CD14-positive monocyte (primary cell): ENCODE results near the gene CRIM1. TPM values are rescaled to one million over a fixed set of nuclear protein-coding genes. Genes with fewer than 3 reads are reported as not detected.

Source experiments
- DNase-seq, 3 donors: peaks; one replicate each; pipeline ENCODE4 v3.0.0-alpha.2; 2011 to 2022
- H2AFZ ChIP-seq: 2 replicates; pipeline ENCODE4 v1.6.0; 2012; ENCODE audit warnings: mild to moderate bottlenecking, low read depth, low read length, inconsistent platforms; ENCODE audit not compliant: insufficient read depth, poor library complexity, severe bottlenecking
- H3K27ac ChIP-seq, 2 donors: 1 replicate in 1 of 2; 2 replicates in 1 of 2; pipeline ENCODE4 v1.5.1; 2012 to 2013; ENCODE audit warnings: low read length in 2 of 2, control low read depth in 1 of 2, inconsistent platforms in 1 of 2, low read depth in 1 of 2, mild to moderate bottlenecking in 1 of 2
- H3K27me3 ChIP-seq, 2 donors: one replicate each; pipeline versions ENCODE4 v1.6.0 to v1.6.1; 2011 to 2013; ENCODE audit warnings: low read length in 2 of 2; ENCODE audit not compliant: control insufficient read depth in 2 of 2, insufficient read depth in 2 of 2
- H3K36me3 ChIP-seq, 2 donors: replicated peaks in 1 of 2; 1 replicate in 1 of 2; 2 replicates in 1 of 2; pipeline versions ENCODE4 v1.5.1 to v1.6.1; 2012 to 2013; ENCODE audit warnings: low read length in 2 of 2, control low read depth in 1 of 2, inconsistent platforms in 1 of 2, mild to moderate bottlenecking in 1 of 2; ENCODE audit not compliant: insufficient read depth in 2 of 2, control insufficient read depth in 1 of 2
- H3K4me1 ChIP-seq, 2 donors: 1 replicate in 1 of 2; 2 replicates in 1 of 2; pipeline versions ENCODE4 v1.5.1 to v1.6.1; 2012 to 2013; ENCODE audit warnings: low read length in 2 of 2, control low read depth in 1 of 2, inconsistent platforms in 1 of 2, mild to moderate bottlenecking in 1 of 2, moderate library complexity in 1 of 2; ENCODE audit not compliant: insufficient read depth in 2 of 2, control insufficient read depth in 1 of 2
- H3K4me2 ChIP-seq: replicated peaks from 2 replicates; pipeline ENCODE3; 2012; ENCODE audit warnings: low read length, moderate library complexity, mild to moderate bottlenecking; ENCODE audit not compliant: poor library complexity, severe bottlenecking; ENCODE audit errors: extremely low read depth
- H3K4me3 ChIP-seq, 3 experiments: fragments of 200-600 bp in 1 of 3; sonication (generic) in 1 of 3; replicated peaks in 1 of 3; 1 replicate in 2 of 3; 2 replicates in 1 of 3; pipeline ENCODE4 v1.5.1; 2011 to 2013; ENCODE audit warnings: low read length in 3 of 3, mild to moderate bottlenecking in 3 of 3, control low read depth in 2 of 3, low read depth in 2 of 3, inconsistent platforms in 1 of 3, moderate library complexity in 1 of 3
- H3K79me2 ChIP-seq: 2 replicates; pipeline ENCODE4 v1.6.0; 2012; ENCODE audit warnings: mild to moderate bottlenecking, control low read depth, inconsistent platforms, low read length, moderate library complexity; ENCODE audit not compliant: insufficient read depth
- H3K9ac ChIP-seq: 2 replicates; pipeline ENCODE4 v1.6.0; 2017; ENCODE audit warnings: low read length, mild to moderate bottlenecking; ENCODE audit not compliant: insufficient read depth, poor library complexity, severe bottlenecking
- H3K9me3 ChIP-seq, 2 donors: replicated peaks in 1 of 2; 1 replicate in 1 of 2; 2 replicates in 1 of 2; pipeline versions ENCODE4 v1.5.1 to v1.6.1; 2012 to 2013; ENCODE audit warnings: low read length in 2 of 2, control low read depth in 1 of 2; ENCODE audit not compliant: control insufficient read depth in 1 of 2, insufficient read depth in 1 of 2
- H4K20me1 ChIP-seq: 2 replicates; pipeline ENCODE4 v1.6.0; 2012; ENCODE audit warnings: mild to moderate bottlenecking, low read length, control low read depth, moderate library complexity; ENCODE audit not compliant: insufficient read depth
- H3K27ac Mint-ChIP-seq, 7 donors: one replicate each; pipeline ENCODE4 v1.8.0; 2020; ENCODE audit warnings: mild to moderate bottlenecking in 7 of 7, mixed read lengths in 7 of 7, moderate library complexity in 6 of 7, inconsistent platforms in 2 of 7
- H3K27me3 Mint-ChIP-seq, 3 donors: one replicate each; pipeline ENCODE4 v1.8.0; 2021 to 2022; ENCODE audit warnings: low read depth in 3 of 3, mild to moderate bottlenecking in 3 of 3, mixed read lengths in 3 of 3, moderate library complexity in 3 of 3, inconsistent platforms in 1 of 3
- H3K36me3 Mint-ChIP-seq, 2 donors: one replicate each; pipeline ENCODE4 v1.8.0; 2020; ENCODE audit warnings: mixed read lengths in 2 of 2, inconsistent platforms in 1 of 2, mild to moderate bottlenecking in 1 of 2
- H3K4me1 Mint-ChIP-seq: one replicate; pipeline ENCODE4 v1.8.0; 2020; ENCODE audit warnings: mild to moderate bottlenecking, mixed read lengths
- H3K4me3 Mint-ChIP-seq, 2 donors: one replicate each; pipeline ENCODE4 v1.8.0; 2020; ENCODE audit warnings: mild to moderate bottlenecking in 2 of 2, mixed read lengths in 2 of 2, moderate library complexity in 1 of 2
- H3K9me3 Mint-ChIP-seq, 7 donors: one replicate each; pipeline ENCODE4 v1.8.0; 2020 to 2022; ENCODE audit warnings: mixed read lengths in 7 of 7, mild to moderate bottlenecking in 6 of 7, moderate library complexity in 6 of 7, inconsistent platforms in 2 of 7
- CTCF ChIP-seq: fragments of 200-600 bp; IDR thresholded peaks from one replicate; pipeline ENCODE4 v1.8.0; 2022; ENCODE audit warnings: antibody characterized with exemption, mild to moderate bottlenecking
- WGBS: methylation state at CpG from one replicate; pipeline ENCODE4 v1.1.5; 2013; ENCODE audit warnings: missing lambda C conversion rate; ENCODE audit not compliant: insufficient coverage; 5-methylcytosine and 5-hydroxymethylcytosine counted together
- intact Hi-C, 2 donors: fragments of 100-400 bp; cut with micrococcal nuclease; formaldehyde crosslinking; loops; one replicate each; pipeline versions ENCODE4 v1.15.0 to v1.15.1; 2023
- polyA plus RNA-seq, 3 donors: library from polyadenylated mRNA; depleted of rRNA in 1 of 3; unstranded in 2 of 3; stranded (reverse) in 1 of 3; fragments of 300-500 nt in 2 of 3; fragments of >200 nt in 1 of 3; fragmentation: Illumina TruSeq in 2 of 3; gene quantifications; 1 replicate in 2 of 3; 2 replicates in 1 of 3; pipeline ENCODE4 v1.2.3, GENCODE V29; 2012 to 2021

CRIM1 gene
- polyA plus RNA-seq, 3 donors = 0.08 to 0.27 TPM; not detected in 1

GRCh38 chr2:36485521-36485920 is 129.9 kb downstream of the CRIM1 start:
- intact Hi-C loops = no loop called here
- H3K4me1 Mint-ChIP-seq = no peaks in the 10 kb centered on the region
- Histone ChIP-seq H3K9ac (no peak overlapping the region), H2AFZ (no peak overlapping the region), H3K4me2 (no peak overlapping the region), H3K4me3 (no peak overlapping the region), H3K27ac (no peak overlapping the region), H3K9me3 (no peaks in the 10 kb centered on the region), H3K79me2 (no peaks in the 10 kb centered on the region), H3K27me3 (no peaks in the 10 kb centered on the region), H4K20me1 (no peaks in the 10 kb centered on the region), H3K4me1 (no peaks in the 10 kb centered on the region), H3K36me3 (no peaks in the 10 kb centered on the region)
- H3K4me3 Mint-ChIP-seq = no peak overlapping the region
- WGBS = 100% methylated on average over 1 of the region's 4 CpGs
- DNase-seq = no peak
- no peak for TF ChIP-seq CTCF
- no peak overlapping the region for H3K27ac Mint-ChIP-seq
- no peaks in the 10 kb centered on the region for H3K27me3 Mint-ChIP-seq
- peaks cover 0 to 2% (median 0%) of the 10 kb centered on the region in 7 donors for H3K9me3 Mint-ChIP-seq
- H3K36me3 Mint-ChIP-seq = no peaks in the 10 kb centered on the region

DNA sequence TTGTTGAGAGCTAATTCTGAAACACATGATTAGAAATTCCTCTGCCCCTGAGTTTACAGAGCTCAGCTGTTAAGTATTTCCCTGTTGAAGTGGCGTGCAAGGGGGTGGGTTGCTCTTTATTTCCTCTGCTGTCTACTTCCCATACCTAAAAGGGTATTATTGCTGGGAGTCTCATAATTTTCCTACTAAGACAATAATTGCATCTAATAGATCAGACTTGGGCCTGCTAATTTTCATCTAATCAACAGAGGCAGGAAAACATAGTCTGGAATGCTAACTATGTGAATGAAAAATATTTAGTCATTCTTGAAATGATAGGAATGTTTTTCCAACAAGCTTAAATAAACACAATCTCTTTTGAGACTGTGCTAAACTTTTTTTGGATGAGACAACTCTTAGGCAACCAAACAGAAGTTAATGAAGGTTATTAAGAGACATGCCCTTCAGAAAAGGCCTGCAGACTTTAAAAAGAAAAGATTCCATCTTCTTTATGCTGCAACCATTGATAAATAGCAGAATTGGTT is 131.0 kb downstream of the CRIM1 start:
- Mint-ChIP-seq H3K9me3 (peaks cover 0 to 3% (median 0%) of the 10 kb centered on the region in 7 donors), H3K36me3 (no peaks in the 10 kb centered on the region), H3K4me1 (no peaks in the 10 kb centered on the region), H3K4me3 (no peak overlapping the region), H3K27ac (no peak overlapping the region), H3K27me3 (no peaks in the 10 kb centered on the region)
- Histone ChIP-seq H3K27me3 (no peaks in the 10 kb centered on the region), H3K4me3 (no peak overlapping the region), H4K20me1 (no peaks in the 10 kb centered on the region), H3K4me1 (no peaks in the 10 kb centered on the region), H3K9me3 (no peaks in the 10 kb centered on the region), H3K4me2 (no peak overlapping the region), H3K79me2 (no peaks in the 10 kb centered on the region), H2AFZ (no peak overlapping the region), H3K36me3 (no peaks in the 10 kb centered on the region), H3K9ac (no peak overlapping the region), H3K27ac (no peak overlapping the region)
- no peak for DNase-seq
- intact Hi-C loops = no loop called here
- WGBS = no CpG with 5 or more reads among the region's 1 CpG
- TF ChIP-seq CTCF = no peak
